Common myeloid progenitor, CD34-positive (primary cell): ENCODE results near the gene IGFL3.

ENCODE experiments used
- CTCF ChIA-PET: fragments of 350-600 bp; sonication (Branson Sonifier 250); formaldehyde crosslinking; loops from one replicate; lab custom pipeline; 2021; ENCODE audit warnings: antibody characterized with exemption; lab: Charles Lee
- POLR2A ChIA-PET: fragments of 350-600 bp; sonication (Branson Sonifier 250); formaldehyde crosslinking; loops from one replicate; lab custom pipeline; 2021; ENCODE audit warnings: antibody characterized with exemption; lab: Charles Lee
- DNase-seq, 3 donors: peaks; one replicate each; pipeline versions ENCODE4 v3.0.0 to v3.0.0-alpha.2; 2013
- H3K27ac ChIP-seq, 2 experiments: 1 replicate in 1 of 2; 2 replicates in 1 of 2; pipeline ENCODE4 v1.7.0; 2013; ENCODE audit warnings: inconsistent platforms in 2 of 2, low read length in 2 of 2, mild to moderate bottlenecking in 2 of 2, low read depth in 1 of 2, moderate library complexity in 1 of 2; ENCODE audit not compliant: severe bottlenecking in 2 of 2, insufficient read depth in 1 of 2, poor library complexity in 1 of 2
- H3K27me3 ChIP-seq, 5 experiments: replicated peaks in 2 of 5; 1 replicate in 3 of 5; 2 replicates in 2 of 5; pipeline versions ENCODE4 v1.6.1 to v1.7.0; 2013; ENCODE audit warnings: low read length in 4 of 5, mild to moderate bottlenecking in 2 of 5, moderate library complexity in 2 of 5, inconsistent platforms in 1 of 5; ENCODE audit not compliant: insufficient read depth in 5 of 5, control insufficient read depth in 4 of 5
- H3K36me3 ChIP-seq, 4 experiments: 1 replicate in 2 of 4; 2 replicates in 2 of 4; pipeline versions ENCODE4 v1.6.1 to v1.7.0; 2013; ENCODE audit warnings: low read length in 3 of 4, control low read depth in 1 of 4, mild to moderate bottlenecking in 1 of 4; ENCODE audit not compliant: control insufficient read depth in 4 of 4, insufficient read depth in 4 of 4
- H3K4me1 ChIP-seq, 4 experiments: 1 replicate in 3 of 4; 2 replicates in 1 of 4; pipeline versions ENCODE4 v1.6.1 to v1.7.1; 2013; ENCODE audit warnings: low read length in 3 of 4, mild to moderate bottlenecking in 3 of 4, control low read depth in 1 of 4, inconsistent platforms in 1 of 4, moderate library complexity in 1 of 4; ENCODE audit not compliant: control insufficient read depth in 4 of 4, insufficient read depth in 4 of 4; ENCODE audit errors: control extremely low read depth in 1 of 4
- H3K4me3 ChIP-seq, 7 experiments: 1 replicate in 4 of 7; 2 replicates in 3 of 7; pipeline versions ENCODE4 v1.5.1 to v1.7.0; 2013; ENCODE audit warnings: mild to moderate bottlenecking in 7 of 7, low read length in 6 of 7, moderate library complexity in 6 of 7, inconsistent platforms in 2 of 7, low read depth in 2 of 7, control low read depth in 1 of 7; ENCODE audit not compliant: insufficient read depth in 4 of 7, control insufficient read depth in 1 of 7; ENCODE audit errors: extremely low read depth in 1 of 7
- H3K9me3 ChIP-seq, 5 experiments: 1 replicate in 4 of 5; 2 replicates in 1 of 5; pipeline versions ENCODE4 v1.6.1 to v1.7.1; 2013; ENCODE audit warnings: low read length in 4 of 5, mild to moderate bottlenecking in 2 of 5, inconsistent platforms in 1 of 5, low read depth in 1 of 5, moderate library complexity in 1 of 5; ENCODE audit not compliant: control insufficient read depth in 4 of 5, insufficient read depth in 2 of 5; ENCODE audit errors: control extremely low read depth in 1 of 5
- WGBS: methylation state at CpG from one replicate; pipeline ENCODE4 v1.1.5; 2013; ENCODE audit not compliant: insufficient coverage; 5-methylcytosine and 5-hydroxymethylcytosine counted together

IGFL3 gene

DNA sequence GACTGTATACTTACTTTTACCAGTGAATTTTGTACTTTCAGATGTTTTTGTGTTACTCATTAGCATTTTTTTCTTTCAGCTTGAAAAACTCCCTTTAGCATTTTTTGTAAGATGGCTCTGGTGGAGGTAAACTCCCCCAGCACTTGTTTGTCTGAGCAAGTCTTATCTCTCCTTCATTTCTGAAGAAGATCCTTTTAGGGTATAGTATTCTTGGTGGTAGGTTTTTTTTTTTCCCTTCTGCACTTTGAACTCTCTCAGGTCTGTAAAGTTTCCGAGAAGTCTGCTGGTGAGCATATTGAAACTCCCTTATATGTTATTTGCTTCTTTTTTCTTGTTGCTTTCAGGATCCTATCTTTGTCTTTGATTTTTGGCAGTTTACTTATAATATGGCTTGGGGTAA is 35.1 kb downstream of the IGFL3 start:
- H3K4me3 ChIP-seq, result no peak overlapping the region
- ChIA-PET CTCF (interaction anchor here (0.7 kb wide), 1 partner anchor 200 kb away, joined by 3 read pairs; no protein-coding TSS in a partner anchor), POLR2A (no interaction called here)

DNA sequence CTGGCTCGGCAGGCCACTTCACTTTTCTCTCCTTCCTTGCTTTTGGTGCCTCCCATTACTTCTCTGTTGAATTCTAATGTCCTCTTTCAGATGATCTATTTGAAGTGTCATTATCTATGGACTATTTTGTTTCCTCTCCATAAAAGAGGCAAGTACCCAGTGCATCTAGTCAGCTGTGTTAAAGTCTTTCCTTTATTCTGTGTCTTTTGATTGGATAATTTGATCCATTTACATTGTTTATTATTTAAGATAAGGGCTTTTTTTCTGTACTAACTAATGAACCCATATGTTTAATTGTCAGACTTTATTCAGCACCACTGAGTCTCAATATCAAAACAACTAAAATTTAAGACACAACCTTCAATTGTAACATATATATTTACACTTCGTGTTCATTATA is 36.4 kb downstream of the IGFL3 start:
- no peak for DNase-seq
- no peaks in the 10 kb centered on the region for H3K4me1 ChIP-seq
- H3K27ac ChIP-seq, result no peak overlapping the region
- ChIA-PET POLR2A (interaction anchor here (0.8 kb wide), 1 partner anchor 152 kb away, joined by 3 read pairs; no protein-coding TSS in a partner anchor), CTCF (interaction anchor here (0.8 kb wide), 1 partner anchor 180 kb away, joined by 4 read pairs; no protein-coding TSS in a partner anchor)
- H3K27me3 ChIP-seq, result peaks cover 0 to 30% (median 3%) of the 10 kb centered on the region in 5 experiments
- no peak overlapping the region for H3K4me3 ChIP-seq
- no CpG with 5 or more reads among the region's 2 CpGs for WGBS
- H3K9me3 ChIP-seq, result peaks cover 3 to 46% (median 16%) of the 10 kb centered on the region in 5 experiments
- H3K36me3 ChIP-seq, result no peaks in the 10 kb centered on the region

More for the DNA sequence above, 35.1 kb downstream of the IGFL3 start:
- WGBS, result no CpG with 5 or more reads among the region's 1 CpG
- Histone ChIP-seq H3K27me3 (peaks cover 0 to 25% (median 3%) of the 10 kb centered on the region in 5 experiments), H3K4me1 (no peaks in the 10 kb centered on the region), H3K36me3 (no peaks in the 10 kb centered on the region), H3K9me3 (peaks cover 3 to 45% (median 16%) of the 10 kb centered on the region in 5 experiments), H3K27ac (no peak overlapping the region)
- no peak for DNase-seq

DNA sequence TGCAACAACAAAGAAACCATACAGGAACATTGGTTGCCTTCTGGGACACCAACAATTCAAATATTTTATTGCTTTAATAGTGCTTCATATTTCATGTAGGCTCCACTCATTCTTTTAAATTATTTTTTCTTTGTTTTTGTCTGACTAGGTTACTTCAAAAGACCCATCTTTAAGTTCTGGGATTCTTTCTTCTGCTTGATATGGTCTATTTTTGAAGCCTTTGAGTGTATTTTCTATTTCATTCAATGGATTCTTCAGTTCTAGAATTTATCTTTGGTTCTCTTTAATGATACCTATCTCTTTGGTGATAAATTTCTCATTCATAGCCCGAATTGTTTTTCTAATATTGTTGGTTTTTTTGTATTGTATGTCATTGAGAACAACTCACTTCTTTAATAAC is 38.6 kb downstream of the IGFL3 start:
- POLR2A ChIA-PET, result no interaction called here
- no peak overlapping the region for H3K27ac ChIP-seq
- no peak overlapping the region for H3K4me3 ChIP-seq
- no peak for DNase-seq
- no peaks in the 10 kb centered on the region for H3K36me3 ChIP-seq
- H3K9me3 ChIP-seq, result peaks cover 3 to 46% (median 16%) of the 10 kb centered on the region in 5 experiments
- no peaks in the 10 kb centered on the region for H3K4me1 ChIP-seq
- CTCF ChIA-PET, result no interaction called here
- H3K27me3 ChIP-seq, result peaks cover 0 to 41% (median 16%) of the 10 kb centered on the region in 5 experiments
- WGBS, result no CpG with 5 or more reads among the region's 1 CpG

GRCh38 chr19:46082728-46083050 is 41.8 kb downstream of the IGFL3 start:
- Histone ChIP-seq H3K4me1 (no peaks in the 10 kb centered on the region), H3K9me3 (peaks cover 2 to 36% (median 21%) of the 10 kb centered on the region in 5 experiments), H3K27me3 (peaks cover 5 to 62% (median 28%) of the 10 kb centered on the region in 5 experiments), H3K4me3 (no peak overlapping the region), H3K36me3 (no peaks in the 10 kb centered on the region), H3K27ac (no peak overlapping the region)
- WGBS, result 70% methylated on average over 2 of the region's 2 CpGs
- DNase-seq, result no peak
- ChIA-PET POLR2A (no interaction called here), CTCF (interaction anchor here (0.6 to 2.5 kb wide), 7 partner anchors 10 to 1716 kb away, joined by 3 to 18 read pairs (median 3); no protein-coding TSS in a partner anchor)

GRCh38 chr19:46081928-46082727 is 42.4 kb downstream of the IGFL3 start:
- Histone ChIP-seq H3K4me1 (peaks cover 0 to 2% (median 1%) of the 10 kb centered on the region in 4 experiments), H3K36me3 (no peaks in the 10 kb centered on the region), H3K4me3 (no peak overlapping the region), H3K27me3 (peaks cover 9 to 68% (median 33%) of the 10 kb centered on the region in 5 experiments), H3K27ac (no peak overlapping the region), H3K9me3 (peaks cover 2 to 31% (median 15%) of the 10 kb centered on the region in 5 experiments)
- ChIA-PET CTCF (interaction anchor here (0.6 to 2.5 kb wide), 7 partner anchors 11 to 1717 kb away, joined by 3 to 18 read pairs (median 3); no protein-coding TSS in a partner anchor), POLR2A (no interaction called here)
- peak; percentile 49 to 70 (median 57) for DNase-seq
- 56% methylated on average over 3 of the region's 4 CpGs for WGBS

GRCh38 chr19:46080561-46080960 is 43.9 kb downstream of the IGFL3 start:
- Histone ChIP-seq H3K4me3 (no peak overlapping the region), H3K9me3 (peaks cover 2 to 24% (median 8%) of the 10 kb centered on the region in 5 experiments), H3K27me3 (peaks cover 12 to 82% (median 42%) of the 10 kb centered on the region in 5 experiments), H3K27ac (no peak overlapping the region), H3K4me1 (peaks cover 0 to 6% (median 3%) of the 10 kb centered on the region in 4 experiments), H3K36me3 (no peaks in the 10 kb centered on the region)
- no peak for DNase-seq
- ChIA-PET CTCF (interaction anchor here (1.1 to 4.7 kb wide), 4 partner anchors 56 to 185 kb away, joined by 3 to 31 read pairs (median 10); no protein-coding TSS in a partner anchor), POLR2A (no interaction called here)
- WGBS, result 55% methylated on average over 3 of the region's 3 CpGs
